Body of pancreas (tissue), 4 donors: Measurements from ENCODE around the gene TLE1. TPM values are rescaled to one million over a fixed set of nuclear protein-coding genes. Genes with fewer than 3 reads are reported as not detected.

Experiments used
- ATAC-seq: fragments of 150-250 bp; one replicate; pipeline ENCODE4 v1.9.1; 2016
- DNase-seq, 4 donors: peaks; one replicate each; pipeline ENCODE4 v3.0.0-alpha.2; 2019
- H3K27ac ChIP-seq, 4 donors: fragments of 200-600 bp; sonication (generic); 1 replicate in 3 of 4; 2 replicates in 1 of 4; pipeline versions ENCODE4 v1.5.1 to v1.6.1; 2016 to 2019; ENCODE audit warnings: mild to moderate bottlenecking in 1 of 4, mixed read lengths in 1 of 4, moderate library complexity in 1 of 4
- H3K27me3 ChIP-seq, 2 donors: fragments of 200-600 bp; sonication (generic); one replicate each; pipeline ENCODE4 v1.6.0; 2016; ENCODE audit warnings: mild to moderate bottlenecking in 1 of 2
- H3K36me3 ChIP-seq, 2 donors: fragments of 200-600 bp; sonication (generic); replicated peaks in 1 of 2; 2 replicates each; pipeline ENCODE4 v1.5.1; 2016; ENCODE audit warnings: low read depth in 2 of 2; ENCODE audit not compliant: insufficient read depth in 1 of 2
- H3K4me1 ChIP-seq: fragments of 200-600 bp; sonication (generic); one replicate; pipeline ENCODE4 v1.6.0; 2016
- H3K4me3 ChIP-seq, 2 donors: fragments of 200-600 bp; sonication (generic); 1 replicate in 1 of 2; 2 replicates in 1 of 2; pipeline ENCODE4 v1.5.1; 2016 to 2019
- H3K9me3 ChIP-seq, 3 donors: fragments of 200-600 bp; sonication (generic); 1 replicate in 2 of 3; 2 replicates in 1 of 3; pipeline ENCODE4 v1.5.1; 2016
- POLR2A ChIP-seq, 3 donors: fragments of 450-650 bp; IDR thresholded peaks; one replicate each; pipeline ENCODE4 v1.6.1; 2016; ENCODE audit warnings: antibody characterized with exemption in 3 of 3, mild to moderate bottlenecking in 2 of 3
- WGBS, 2 donors: methylation state at CpG; one replicate each; pipeline ENCODE4 v1.1.5; 2017; 5-methylcytosine and 5-hydroxymethylcytosine counted together
- intact Hi-C: fragments of 100-400 bp; cut with DNase I; formaldehyde crosslinking; loops from one replicate; pipeline ENCODE4 v1.15.1; 2023
- total RNA-seq, 2 donors: library from RNA; depleted of rRNA; stranded (reverse); fragments of >200 nt; gene quantifications; one replicate each; pipeline ENCODE4 v1.1.0, GENCODE V29; 2016
- TF ChIP-seq, protein P1 (sequence below), 7 experiments: fragments of 450-650 bp in 4 of 7; fragments of 200-600 bp in 3 of 7; sonication (generic) in 3 of 7; IDR thresholded peaks; one replicate each; pipeline ENCODE4 v1.5.1; 2016 to 2019; ENCODE audit warnings: antibody characterized with exemption in 7 of 7

The TLE1 gene
- total RNA-seq, 2 donors from 2014 or later: 49.5 to 58.3 TPM

GRCh38 chr9:81559197-81559596 lies 130.2 kb downstream of the TLE1 start:
- H3K36me3 ChIP-seq: no peaks in the 10 kb centered on the region
- H3K4me1 ChIP-seq: peaks cover 44% of the 10 kb centered on the region
- H3K9me3 ChIP-seq: no peaks in the 10 kb centered on the region
- peak overlapping the region; percentile 84 to 90 (median 89) for H3K27ac ChIP-seq
- intact Hi-C loops: no loop called here
- WGBS, 2 donors: 96 to 98% methylated on average over 4 of the region's 4 CpGs
- DNase-seq (no peak), ATAC-seq (no peak)
- no peak overlapping the region for H3K4me3 ChIP-seq
- TF ChIP-seq POLR2A (IDR thresholded peaks at IDR 0.05): no peak
- TF ChIP-seq, protein P1, sequence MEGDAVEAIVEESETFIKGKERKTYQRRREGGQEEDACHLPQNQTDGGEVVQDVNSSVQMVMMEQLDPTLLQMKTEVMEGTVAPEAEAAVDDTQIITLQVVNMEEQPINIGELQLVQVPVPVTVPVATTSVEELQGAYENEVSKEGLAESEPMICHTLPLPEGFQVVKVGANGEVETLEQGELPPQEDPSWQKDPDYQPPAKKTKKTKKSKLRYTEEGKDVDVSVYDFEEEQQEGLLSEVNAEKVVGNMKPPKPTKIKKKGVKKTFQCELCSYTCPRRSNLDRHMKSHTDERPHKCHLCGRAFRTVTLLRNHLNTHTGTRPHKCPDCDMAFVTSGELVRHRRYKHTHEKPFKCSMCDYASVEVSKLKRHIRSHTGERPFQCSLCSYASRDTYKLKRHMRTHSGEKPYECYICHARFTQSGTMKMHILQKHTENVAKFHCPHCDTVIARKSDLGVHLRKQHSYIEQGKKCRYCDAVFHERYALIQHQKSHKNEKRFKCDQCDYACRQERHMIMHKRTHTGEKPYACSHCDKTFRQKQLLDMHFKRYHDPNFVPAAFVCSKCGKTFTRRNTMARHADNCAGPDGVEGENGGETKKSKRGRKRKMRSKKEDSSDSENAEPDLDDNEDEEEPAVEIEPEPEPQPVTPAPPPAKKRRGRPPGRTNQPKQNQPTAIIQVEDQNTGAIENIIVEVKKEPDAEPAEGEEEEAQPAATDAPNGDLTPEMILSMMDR (IDR thresholded peaks at IDR 0.05): no peak
- H3K27me3 ChIP-seq: no peaks in the 10 kb centered on the region

- TF ChIP-seq POLR2A (IDR thresholded peaks at IDR 0.05): peak in 1 of 3 donors; percentile 48
- TF ChIP-seq, protein P1 (IDR thresholded peaks at IDR 0.05): peak in 1 of 7 experiments; percentile 38
- Histone ChIP-seq H3K4me3 (no peak overlapping the region), H3K27ac (peak overlapping the region; percentile 84 to 90 (median 89)), H3K9me3 (no peaks in the 10 kb centered on the region), H3K36me3 (no peaks in the 10 kb centered on the region), H3K27me3 (no peaks in the 10 kb centered on the region), H3K4me1 (peaks cover 44% of the 10 kb centered on the region)
- 10 to 12% methylated on average over 6 of the region's 6 CpGs for WGBS, 2 donors
- intact Hi-C loops: no loop called here
- DNase-seq (peak; percentile 46 to 68 (median 65)), ATAC-seq (peak; percentile 90)
These were observed 131.1 kb downstream of the TLE1 start for GRCh38 chr9:81558091-81558830.

DNA sequence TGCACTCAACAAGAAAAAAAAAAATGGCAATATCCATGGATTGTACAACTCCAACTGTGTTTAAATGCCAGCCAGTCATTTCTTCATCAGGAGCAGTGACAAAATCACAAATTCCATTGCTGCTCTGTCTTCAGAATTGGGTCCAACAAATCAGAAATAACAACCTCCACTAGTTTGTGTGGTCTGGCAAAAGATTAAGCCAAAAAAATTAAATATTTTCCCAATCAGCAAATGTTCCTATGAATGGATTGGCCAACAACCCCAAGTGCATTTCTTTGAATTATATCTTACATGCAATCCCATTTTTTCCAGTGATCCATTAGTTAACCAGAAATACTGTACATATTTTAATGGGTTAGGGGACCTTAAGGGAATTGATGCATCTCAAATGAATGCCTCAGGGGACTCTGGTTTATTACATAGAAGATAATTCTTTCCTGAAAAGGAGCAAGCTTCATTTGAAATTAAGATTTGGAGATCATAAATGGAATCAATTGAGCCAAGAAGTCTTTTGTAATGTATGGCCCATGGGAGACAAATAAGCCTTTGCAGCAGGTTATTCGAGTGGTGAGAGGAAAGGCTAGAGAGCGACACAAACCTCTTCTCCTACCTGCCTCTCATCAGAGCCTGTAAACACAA lies 131.8 kb downstream of the TLE1 start:
- H3K9me3 ChIP-seq: no peaks in the 10 kb centered on the region
- peak overlapping the region; percentile 84 to 90 (median 89) for H3K27ac ChIP-seq
- intact Hi-C loops: no loop called here
- DNase-seq (no peak), ATAC-seq (no peak)
- H3K4me3 ChIP-seq: no peak overlapping the region
- no peaks in the 10 kb centered on the region for H3K36me3 ChIP-seq
- H3K27me3 ChIP-seq: no peaks in the 10 kb centered on the region
- WGBS, 2 donors: 54 to 59% methylated on average over 2 of the region's 2 CpGs
- no peak for TF ChIP-seq POLR2A (IDR thresholded peaks at IDR 0.05)
- TF ChIP-seq, protein P1 (IDR thresholded peaks at IDR 0.05): no peak
- H3K4me1 ChIP-seq: peaks cover 49% of the 10 kb centered on the region

DNA sequence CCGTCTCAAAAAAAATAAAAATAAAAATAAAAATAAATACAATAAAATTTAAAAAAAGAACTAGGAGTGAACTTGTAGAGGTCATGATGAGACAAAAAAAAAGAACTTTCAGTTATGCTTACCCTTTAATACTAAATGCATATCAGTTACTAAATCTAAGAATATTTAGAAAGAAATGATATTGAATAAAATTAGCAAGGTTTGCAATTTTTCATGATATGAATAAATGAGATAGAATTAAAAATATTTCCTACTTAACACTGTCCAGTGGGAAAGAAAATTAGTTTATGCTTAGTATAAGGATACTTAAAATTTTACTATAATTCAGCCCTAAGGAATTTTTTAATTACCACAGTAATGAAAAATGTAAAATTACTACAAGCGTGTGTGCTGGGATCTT lies 132.4 kb downstream of the TLE1 start:
- Histone ChIP-seq H3K27ac (no peak overlapping the region), H3K4me1 (peaks cover 56% of the 10 kb centered on the region), H3K9me3 (no peaks in the 10 kb centered on the region), H3K27me3 (no peaks in the 10 kb centered on the region), H3K36me3 (no peaks in the 10 kb centered on the region), H3K4me3 (no peak overlapping the region)
- intact Hi-C loops: no loop called here
- ATAC-seq (no peak), DNase-seq (no peak)
- WGBS, 2 donors: 88 to 97% methylated on average over 2 of the region's 2 CpGs
- TF ChIP-seq, protein P1 (IDR thresholded peaks at IDR 0.05): no peak
- TF ChIP-seq POLR2A (IDR thresholded peaks at IDR 0.05): no peak
